Esophagus muscularis mucosa (tissue), 3 donors: ENCODE measurements around the gene LRRC72.

Experiments
- EP300 ChIP-seq: sonication (generic); formaldehyde crosslinking; IDR thresholded peaks from one replicate; pipeline ENCODE4 v1.6.1; 2017; ENCODE audit warnings: antibody characterized with exemption
- TF ChIP-seq, protein P1 (sequence below), 3 experiments: fragments of 200-600 bp in 2 of 3; fragments of 450-650 bp in 1 of 3; sonication (generic) in 2 of 3; IDR thresholded peaks; one replicate each; pipeline ENCODE4 v1.5.1; 2017 to 2019; ENCODE audit warnings: antibody characterized with exemption in 3 of 3, mild to moderate bottlenecking in 2 of 3, moderate library complexity in 1 of 3

DNA sequence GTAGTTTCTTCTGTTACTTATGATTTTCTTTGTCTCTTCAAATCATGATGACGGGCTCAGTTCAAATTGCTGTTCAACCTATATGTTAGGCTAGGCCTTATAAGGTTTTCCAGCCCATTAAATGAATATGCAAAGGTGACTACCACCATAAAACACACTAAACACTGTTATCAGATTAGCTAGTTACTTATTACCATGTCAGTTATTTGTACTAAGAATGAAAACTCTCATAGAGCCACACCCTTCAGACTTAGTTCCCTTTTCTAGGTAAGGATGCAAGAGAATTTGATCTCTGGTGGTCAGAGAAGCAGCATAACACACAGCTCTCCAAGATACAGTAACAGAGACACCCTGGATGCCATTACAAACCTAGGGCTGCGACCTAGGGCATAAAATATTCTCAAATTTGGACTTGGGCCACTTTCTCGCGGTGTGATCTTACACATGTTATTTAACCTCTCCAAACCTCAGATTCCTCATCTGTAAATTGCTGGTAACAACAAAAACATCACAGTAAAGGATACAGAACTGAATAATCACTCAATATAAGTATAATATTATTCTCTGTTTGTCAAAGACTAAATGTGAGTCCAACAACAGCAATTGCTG lies 83.3 kb downstream of the LRRC72 start:
- TF ChIP-seq EP300, result no peak
- TF ChIP-seq, protein P1, sequence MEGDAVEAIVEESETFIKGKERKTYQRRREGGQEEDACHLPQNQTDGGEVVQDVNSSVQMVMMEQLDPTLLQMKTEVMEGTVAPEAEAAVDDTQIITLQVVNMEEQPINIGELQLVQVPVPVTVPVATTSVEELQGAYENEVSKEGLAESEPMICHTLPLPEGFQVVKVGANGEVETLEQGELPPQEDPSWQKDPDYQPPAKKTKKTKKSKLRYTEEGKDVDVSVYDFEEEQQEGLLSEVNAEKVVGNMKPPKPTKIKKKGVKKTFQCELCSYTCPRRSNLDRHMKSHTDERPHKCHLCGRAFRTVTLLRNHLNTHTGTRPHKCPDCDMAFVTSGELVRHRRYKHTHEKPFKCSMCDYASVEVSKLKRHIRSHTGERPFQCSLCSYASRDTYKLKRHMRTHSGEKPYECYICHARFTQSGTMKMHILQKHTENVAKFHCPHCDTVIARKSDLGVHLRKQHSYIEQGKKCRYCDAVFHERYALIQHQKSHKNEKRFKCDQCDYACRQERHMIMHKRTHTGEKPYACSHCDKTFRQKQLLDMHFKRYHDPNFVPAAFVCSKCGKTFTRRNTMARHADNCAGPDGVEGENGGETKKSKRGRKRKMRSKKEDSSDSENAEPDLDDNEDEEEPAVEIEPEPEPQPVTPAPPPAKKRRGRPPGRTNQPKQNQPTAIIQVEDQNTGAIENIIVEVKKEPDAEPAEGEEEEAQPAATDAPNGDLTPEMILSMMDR (IDR thresholded peaks at IDR 0.05), result no peak
